HG02642 (cell line): Measurements from ENCODE around the gene MRM3.
"Not testable (repeated sequence)": the region's sequence is repeated elsewhere in the genome, so short reads cannot be mapped to it uniquely, and the experiment has no call there.

Source experiments
- ATAC-seq: cut with Tn5 transposase; IDR thresholded peaks from one replicate; pipeline ENCODE4 v1.9.1; 2021; ENCODE audit warnings: mild to moderate bottlenecking; ENCODE audit not compliant: unreplicated experiment, poor library complexity

MRM3 gene

DNA sequence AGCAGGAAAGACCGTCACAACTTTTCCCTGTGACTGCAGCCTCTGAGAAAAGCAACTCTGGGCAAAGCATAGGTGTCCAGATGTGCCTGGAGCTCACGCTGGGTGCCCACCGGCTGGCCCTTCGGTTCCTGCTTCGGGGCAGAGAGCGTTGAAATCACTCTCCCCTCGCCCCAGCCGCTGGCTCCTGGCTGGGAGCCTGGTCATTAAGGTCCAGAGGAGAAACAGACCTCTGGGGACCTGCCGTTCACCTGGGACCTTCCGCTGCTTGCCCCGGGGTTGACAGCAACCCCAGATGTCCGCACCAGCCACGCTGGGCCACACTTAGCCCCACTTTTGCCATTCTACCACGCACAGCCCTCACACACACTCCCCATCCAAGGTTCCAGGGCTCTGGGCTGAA, 13.1 kb downstream of the MRM3 start:
- no peak for ATAC-seq

DNA sequence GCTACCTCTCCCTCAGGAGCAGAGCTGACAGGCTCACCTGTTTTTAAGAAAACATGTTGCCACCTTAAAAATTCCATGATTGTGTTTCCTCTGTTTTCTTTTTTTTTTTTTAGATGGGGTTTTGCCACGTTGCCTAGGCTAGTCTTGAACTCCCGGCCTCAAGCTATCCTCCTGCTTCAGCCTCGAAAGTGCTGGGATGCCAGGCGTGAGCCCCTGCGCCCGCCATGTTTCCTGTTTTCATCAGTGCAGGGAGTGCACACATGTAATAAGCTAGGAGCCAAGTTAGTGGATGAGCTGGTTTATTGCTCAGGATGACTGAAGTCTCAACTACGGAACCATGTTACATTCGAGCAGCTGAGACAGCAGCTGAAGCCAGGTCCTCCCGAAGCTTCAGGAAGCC, 13.6 kb downstream of the MRM3 start:
- no peak for ATAC-seq

DNA sequence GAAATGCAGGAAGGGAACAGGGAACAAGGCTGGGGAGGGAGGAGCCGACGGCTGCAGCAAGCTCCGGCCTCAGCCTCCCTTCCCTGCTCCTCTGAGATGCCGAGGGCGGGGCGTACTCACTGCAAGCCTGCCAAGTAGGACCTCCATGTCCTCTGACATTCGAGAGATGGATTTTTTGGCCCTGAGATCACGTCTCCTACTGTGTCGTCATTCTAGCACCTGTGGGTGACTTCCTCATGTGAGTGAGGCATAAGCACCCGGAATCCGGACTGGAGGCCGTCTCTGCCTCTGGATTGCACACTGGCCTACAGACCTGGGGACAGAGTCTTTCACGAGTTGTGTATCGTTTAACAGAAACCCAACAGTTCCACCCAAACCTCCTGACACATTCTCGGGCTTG, 14.5 kb downstream of the MRM3 start:
- no peak for ATAC-seq

DNA sequence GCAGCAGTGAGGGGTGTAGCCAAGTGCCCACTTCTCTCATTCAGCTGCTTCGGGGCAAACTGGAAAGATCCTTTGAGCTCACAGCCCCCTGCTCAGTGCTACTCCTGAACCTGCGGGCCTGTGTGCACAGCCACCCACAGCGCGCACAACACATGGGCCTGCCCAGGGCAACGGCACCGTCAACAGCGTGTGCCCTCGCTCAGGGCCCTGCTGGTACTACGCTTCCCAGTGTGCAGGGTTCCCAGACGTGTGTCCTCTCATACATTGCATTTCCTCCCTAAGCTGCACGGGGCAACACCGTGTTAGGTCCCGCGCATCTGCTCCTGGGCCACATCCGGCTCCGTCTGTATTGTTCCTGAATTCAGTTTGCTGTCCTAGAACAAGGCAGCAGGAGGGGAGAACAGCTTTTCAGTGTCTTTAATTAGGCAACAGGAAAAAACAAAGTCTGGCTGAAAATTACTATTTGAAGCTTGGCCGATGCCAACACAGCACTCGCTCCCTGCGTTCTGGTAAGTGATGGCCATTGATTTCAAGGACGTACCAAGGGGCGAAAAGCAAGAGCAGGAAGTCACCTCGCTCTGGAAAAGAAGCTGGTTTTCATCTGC, 15.2 kb downstream of the MRM3 start:
- no peak for ATAC-seq

DNA sequence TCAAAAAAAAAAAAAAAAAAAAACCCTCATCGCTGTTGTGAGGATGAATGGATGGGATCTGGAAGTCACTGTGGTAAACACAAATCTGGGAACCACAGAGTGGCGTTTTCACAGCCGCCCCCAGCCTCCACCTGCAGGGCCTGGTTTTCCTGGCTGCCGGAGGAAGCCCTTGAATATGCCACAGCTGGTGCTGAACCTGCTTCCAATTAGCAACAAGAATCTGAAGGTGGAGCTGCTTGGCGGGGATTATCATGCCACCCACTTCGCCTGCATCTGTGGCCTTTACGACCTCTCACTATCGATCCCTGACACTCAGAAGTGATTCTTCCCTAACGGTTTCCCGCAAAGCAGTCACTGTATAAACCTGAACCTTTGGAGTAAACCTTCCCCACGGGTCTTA, 16.1 kb downstream of the MRM3 start:
- no peak for ATAC-seq

DNA sequence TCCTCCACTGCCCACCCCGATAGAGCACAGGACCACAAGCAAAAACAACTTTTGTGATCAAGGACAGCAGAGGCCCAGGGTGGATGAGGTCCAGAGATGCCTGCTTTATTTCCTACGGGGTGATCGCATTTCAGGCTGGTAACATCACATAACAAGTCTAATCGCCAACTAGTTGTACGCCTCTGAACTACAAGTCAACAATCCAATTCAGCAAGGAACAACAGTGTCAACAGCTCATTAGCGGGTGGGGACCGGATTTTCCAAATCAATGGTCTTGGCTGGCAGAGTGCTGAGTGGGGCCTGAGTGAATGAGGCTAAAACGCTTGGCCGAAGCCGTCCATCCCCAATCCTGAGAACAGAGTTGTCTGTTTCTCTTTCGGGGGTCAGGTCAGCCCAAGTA, 17.1 kb downstream of the MRM3 start:
- no peak for ATAC-seq

DNA sequence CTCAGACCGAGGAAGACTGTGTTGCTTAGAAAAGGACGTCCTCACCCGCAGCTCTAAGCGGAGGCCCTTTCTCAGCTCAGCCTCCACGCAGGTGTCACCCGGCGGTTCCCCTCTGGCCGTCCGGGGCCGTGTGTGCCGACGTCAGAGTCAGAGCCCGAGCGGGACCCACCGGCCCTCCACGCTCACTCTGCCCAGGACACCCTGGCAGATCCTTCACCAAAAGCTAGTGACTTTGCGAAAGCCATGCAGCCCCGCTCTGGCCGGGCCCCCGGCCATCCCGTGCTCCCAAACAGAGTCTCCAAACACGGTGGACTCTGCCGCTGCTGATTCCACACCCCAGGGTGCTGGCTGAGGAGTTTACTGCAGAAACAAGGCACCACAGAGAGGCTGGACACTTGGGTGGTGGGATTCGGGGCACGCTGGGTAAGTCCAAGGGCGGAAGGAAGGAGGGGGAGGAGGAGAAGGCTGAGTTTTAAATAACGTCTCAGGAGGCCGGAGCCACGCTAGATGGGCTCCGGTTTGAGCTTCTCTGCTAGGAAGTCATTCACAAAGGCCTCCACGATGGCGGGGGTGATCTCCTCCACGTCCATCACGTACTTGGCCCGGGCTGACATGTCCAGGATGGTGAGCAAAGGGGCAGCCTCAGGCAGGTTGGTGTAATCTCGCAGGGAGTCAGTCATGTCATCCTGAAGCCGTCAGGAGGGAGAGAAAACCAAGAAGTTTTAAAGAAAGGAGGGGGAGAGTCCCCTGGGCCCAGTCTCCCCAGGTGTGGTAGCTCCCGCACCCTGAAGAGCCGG, 18.5 kb downstream of the MRM3 start:
- ATAC-seq: no peak

DNA sequence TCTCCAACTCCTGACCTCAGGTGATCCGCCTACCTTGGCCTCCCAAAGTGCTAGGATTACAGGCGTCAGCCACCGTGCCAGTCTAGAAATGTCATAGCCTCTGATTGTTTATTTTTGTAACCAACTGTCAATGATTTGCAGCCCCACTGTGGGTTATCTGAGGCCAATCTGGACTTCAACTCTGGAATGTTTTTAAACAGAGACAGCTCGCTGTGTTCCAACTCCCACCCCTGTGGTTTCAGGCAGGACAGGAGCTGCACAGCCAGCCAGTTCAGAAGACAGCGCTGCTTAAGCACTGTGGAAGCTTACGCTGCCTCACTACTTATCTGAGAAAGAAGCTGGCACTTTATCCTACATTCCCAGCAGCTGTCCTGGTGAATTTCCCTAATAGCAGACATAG, 19.5 kb downstream of the MRM3 start:
- no peak for ATAC-seq

DNA sequence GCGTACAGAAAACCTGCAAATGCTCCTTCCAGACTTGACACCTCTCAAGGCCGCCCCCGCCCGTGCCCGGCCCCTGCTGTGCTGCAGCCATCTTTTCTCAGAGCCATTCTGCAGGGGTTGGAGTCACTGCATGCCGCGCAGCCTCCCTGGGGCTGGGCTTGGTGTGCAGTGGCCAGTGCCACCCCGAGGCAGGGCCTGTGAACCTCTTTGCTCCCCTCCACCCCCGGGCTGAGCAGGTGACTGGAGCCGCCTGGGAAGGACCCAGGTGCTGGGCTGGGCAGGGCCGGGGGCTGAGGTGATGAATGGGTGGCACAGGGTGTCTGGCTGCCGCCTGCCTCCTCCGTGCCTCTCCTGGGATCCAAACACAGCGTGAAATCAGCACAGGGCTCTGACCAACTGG, 20.3 kb downstream of the MRM3 start:
- ATAC-seq: no peak

DNA sequence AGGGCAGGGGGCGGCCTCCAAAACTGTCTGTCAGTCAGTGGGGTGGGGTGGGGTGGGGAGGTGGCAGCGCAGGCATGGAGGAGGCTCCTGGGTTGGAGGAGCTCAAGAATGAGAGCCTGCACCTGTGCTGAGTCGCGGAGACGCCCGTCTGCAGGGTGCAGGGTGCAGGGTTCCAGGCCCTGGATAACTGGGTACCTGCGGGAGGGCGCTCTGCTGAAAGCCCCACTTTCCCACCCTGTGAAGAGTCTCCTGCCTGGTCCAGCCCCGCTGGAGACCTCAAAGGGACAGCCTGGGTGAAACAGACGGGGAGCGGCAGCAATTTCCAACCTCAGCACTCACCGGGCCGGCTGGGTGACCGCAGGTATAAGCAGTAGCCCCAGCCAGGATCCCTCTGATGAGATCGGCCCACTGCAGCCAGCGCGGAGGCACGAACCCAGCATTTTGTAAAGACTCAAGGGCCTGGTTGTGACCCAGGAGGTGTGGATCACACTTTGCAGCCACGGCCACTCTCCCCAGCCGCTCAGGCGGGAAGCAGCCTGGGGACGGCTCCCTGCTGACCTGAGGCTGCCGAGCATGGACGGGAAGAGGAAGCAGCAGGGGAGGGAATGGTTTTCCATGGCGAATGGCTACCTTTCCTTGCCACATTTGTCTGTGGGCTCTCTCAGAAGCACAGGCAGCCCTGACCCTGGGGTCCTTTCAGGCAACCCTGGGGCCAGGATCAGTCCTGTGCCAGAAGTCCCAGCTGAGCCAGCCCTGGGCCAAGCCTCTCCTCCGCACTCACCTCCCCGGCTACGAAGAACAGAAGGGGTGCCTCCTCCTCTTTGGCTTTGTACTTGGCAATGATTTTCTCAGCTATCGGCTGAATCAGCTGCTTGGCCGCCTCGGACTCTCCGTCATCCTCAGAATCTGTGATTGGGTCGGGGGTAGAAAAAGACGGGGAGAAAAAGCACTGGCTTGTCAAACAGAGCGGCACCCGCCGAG, 21.0 kb downstream of the MRM3 start:
- no peak for ATAC-seq

DNA sequence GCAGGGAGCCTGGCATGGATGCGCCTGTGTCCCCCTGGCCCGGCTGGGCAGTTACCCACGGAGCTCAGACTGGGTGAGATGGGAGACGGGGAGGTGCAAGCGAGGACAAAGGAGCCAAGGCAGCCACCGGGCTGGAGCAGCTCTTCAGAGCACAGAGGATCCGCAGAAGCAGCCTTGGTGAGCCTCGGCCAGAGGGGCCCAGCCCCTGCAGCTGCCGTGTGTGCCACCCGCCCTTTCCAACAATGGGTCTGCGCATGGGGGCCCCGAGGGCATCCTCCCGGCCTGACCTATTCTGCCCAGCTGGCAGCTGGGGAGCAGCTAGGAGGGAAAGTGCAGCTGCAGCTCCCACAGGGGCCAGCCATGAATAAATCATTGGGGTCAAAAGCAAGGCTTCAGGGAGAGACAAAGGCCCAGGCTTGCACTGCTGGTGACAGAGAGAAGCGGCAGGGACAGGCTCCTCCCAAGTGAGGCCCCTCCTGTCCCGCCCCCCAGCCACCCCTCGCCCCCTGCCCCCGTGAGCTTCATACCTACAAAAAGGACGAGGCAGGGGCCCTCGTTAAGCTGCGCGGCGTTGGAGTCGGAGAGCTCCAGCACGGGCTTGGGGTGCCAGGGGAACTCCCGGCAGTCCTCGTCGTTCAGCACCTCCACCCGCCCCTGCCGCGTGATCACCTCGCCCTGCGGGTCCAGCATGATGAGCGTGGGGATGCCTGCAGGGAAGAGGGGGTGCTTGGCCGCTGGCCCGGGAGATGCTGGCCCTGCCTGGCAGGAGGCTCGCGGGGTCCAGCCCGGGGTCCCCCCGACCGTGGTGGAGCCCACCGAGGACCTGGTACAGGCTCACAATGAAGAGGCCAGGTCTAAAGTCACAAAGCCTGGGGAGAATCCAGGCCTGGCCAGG, 22.6 kb downstream of the MRM3 start:
- no peak for ATAC-seq

DNA sequence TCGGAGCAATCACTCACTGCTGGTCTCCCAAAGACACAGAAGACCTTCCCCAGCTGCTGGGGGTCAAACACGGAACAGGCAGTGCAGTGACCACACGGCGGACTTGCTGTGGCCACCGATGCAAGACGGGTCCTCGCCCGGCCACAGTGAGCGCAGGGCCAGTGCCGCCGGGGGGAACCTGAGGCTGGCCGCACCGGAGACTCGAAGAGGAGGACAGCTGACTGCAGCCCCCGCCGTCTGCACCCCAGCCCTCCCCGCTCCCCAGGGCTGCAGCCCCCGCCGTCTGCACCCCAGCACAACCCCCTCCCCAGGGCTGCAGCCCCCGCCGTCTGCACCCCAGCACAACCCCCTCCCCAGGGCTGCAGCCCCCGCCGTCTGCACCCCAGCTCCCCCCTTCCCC, 23.7 kb downstream of the MRM3 start:
- ATAC-seq: not testable (repeated sequence)

DNA sequence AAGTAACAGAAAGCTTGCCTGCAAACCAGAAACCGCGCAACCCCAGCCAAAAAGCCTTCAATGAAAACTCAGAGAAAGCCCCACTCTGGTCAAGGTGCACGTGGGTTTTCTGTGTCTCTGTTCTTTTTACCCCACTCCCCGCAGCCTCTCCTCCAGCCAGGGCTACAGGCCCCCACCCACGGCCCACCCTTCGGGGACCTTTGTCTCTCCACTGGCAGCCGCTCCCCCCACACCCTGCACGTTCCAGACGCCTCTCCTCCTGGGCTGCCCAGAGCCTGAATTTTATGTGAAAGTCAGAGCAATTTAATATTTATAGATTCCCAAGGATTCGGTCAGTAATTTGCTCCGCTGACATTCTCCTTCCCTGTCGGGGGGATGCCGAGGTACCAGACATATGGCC, 24.2 kb downstream of the MRM3 start:
- ATAC-seq: no peak

DNA sequence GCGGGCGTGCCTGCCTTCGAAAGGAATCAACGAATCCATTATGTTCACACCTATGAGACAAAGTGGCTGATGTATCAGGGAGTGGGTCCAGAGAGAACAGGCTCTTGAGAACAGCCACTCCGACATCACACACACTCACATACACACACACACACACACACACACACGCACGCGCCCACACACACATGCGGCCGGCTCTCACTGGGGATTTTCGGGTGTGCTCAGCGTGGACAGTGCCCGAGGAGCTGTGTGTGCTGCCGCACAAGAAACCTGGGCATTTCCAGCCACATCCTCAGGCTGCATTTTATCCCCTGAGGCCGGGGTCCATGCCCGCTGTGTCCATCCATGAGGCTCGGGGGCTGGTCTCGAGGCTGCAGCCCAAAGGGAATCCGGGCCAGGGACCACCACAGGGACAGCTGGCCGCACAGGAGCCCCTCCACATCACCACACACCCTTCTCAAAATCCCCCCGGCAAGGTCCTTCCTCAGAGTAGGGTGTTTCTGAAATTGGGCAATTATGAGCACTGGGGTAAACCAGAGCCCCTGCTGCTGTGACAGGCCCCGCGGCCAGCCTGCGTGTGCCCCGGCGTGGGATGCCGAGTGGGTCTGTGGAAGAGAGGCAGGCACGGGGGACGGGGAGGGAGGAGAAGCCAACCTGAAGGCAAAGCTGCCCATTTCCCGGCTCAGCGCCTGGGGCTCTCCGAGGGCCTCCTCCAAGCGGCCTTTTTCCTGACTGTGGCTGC, 24.8 kb downstream of the MRM3 start:
- ATAC-seq: no peak

DNA sequence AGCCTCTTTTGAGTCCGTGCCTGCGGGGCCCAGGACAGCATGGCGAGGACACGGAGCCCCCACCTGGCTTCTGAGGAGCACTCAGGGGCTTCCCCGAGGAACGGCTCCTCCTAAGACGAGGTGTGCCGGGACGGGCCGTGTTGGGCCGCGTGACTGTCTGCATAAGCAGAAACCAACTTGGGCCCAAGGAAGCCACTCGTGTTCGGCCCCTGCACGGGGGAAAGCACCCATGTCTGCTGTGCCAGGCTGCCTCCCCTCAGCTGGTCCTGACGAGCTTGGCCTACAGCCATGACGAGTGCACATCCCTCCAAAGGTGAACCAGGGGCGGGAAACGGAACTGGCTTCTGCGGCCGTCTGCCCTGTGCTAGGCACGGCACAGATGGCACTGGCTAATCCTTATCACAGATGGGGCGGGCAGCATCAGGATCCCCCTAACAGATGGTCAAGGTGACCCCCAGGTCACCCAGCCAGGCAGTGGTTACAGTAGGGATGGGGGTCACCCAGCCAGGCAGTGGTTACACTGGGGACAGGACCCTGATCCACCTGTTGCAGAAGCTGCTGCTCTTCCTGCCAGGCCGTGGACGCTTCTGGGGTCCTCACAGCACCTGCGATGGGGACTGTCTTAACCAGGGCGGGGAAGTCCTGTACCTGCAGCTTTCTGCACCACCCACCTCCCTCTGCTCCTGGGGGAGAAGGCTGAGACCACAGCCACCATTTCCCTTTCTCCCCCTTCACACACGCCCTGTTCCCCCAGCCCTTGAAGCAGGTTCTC, 25.6 kb downstream of the MRM3 start:
- ATAC-seq: no peak

DNA sequence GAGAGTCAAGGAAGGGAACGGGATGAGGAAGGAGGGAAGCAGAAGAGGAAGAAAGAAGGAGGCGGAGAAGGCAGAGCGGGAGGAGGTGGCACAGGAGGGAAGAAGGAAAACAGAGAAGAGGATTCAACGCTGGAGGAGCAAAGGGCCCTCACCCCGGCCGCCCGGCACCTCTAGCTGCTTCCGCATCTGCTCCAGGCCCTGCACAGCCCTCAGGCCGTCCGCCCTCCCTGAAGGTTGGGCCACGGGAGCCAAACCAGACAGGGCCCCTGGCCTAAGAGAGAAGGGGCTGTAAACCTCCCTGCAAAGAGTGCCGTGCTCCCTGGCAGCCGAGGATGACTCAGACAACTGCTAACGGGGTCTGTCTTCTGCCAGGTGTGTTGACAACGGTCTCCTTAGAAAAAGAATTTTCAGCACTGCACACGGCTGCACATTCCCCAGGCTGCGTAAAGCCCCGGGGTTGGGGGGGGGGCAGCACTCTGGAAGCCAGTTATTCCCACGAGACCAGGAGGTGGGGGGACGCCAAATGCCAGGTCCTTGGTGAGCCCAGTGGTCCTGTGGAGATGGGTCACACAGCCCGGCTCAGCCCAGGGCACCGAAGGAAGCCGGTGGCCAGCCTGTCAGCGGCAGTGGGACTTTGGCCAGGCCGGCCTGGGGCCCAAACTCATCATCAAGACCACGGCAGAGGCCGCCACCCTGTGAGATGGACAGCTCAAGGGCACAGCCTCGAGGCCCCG, 29.1 kb downstream of the MRM3 start:
- no peak for ATAC-seq

DNA sequence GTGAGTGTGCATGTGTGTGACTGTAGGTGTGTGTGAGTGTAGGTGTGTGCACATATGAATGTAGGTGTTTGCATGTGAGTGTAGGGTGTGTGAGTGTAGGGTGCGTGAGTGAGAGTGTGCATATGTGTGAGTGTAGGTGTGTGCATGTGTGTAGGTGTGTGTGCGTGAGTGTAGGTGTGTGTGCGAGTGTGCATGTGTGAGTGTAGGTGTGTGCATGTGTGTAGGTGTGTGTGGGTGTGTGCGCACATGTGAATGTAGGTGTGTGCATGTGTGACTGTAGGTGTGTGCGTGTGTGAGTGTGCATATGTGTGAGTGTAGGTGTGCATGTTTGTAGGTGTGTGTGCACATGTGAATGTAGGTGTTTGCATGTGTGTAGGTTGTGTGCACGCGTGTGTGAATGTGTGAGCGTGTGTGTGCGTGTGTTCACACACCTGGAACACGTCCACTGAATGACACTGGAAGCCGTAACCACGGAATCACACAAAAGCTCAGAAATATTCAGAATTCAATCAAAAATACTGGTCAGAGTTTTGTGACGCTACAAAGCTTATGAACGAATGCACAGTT, 30.6 kb downstream of the MRM3 start:
- no peak for ATAC-seq

DNA sequence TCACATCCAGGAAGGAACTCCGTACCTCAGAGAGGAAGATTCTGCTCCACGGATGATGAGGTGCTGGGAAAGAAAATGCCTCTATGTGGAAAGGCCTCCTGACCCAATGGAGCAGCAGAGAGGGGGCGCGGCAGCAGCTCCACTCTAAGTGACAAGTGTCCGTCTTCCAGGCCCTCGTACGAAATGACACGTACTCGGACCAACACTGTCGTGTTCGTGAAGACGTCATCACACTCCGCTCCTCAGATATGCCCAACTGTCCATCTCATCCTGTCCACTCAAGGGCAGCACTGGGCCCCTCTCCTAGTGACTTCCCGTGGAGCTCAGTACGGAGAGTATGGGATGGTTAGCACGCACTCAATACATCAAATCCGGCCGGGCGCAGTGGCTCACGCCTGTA, 32.2 kb downstream of the MRM3 start:
- ATAC-seq: no peak
